ENCODE results near the gene TPH2. TPM values are rescaled to one million over a fixed set of nuclear protein-coding genes. Genes with fewer than 3 reads are reported as not detected.

Gene TPH2
- total and polyA plus RNA-seq, 9 of the 15 experiments (the other 6 are each of a cell fraction or from before 2014, with no cell fraction given): 0.06 to 0.28 (median 0.14) TPM; not detected in 4

GRCh38 chr12:72031066-72031465, 92.4 kb downstream of the TPH2 start (continued):
- no peak for TF ChIP-seq ZNF431 (CRISPR knock-in tag; IDR thresholded peaks at IDR 0.05)
- 0 out of 4 replicates have a peak, but pooled peaks of 1 of the 2 experiments have one; percentile 23 for TF ChIP-seq MNT (conservative IDR thresholded peaks at IDR 0.05)
- TF ChIP-seq CREM (IDR thresholded peaks at IDR 0.05; ENCODE audit: low read depth): peak; percentile 62
- peak; percentile 59; the same call in 1 of the 2 replicates for TF ChIP-seq DPF2 (IDR thresholded peaks at IDR 0.05)
- no peak for TF ChIP-seq CBX1 (IDR thresholded peaks at IDR 0.05; ENCODE audit: low read depth)
- TF ChIP-seq TFE3 (CRISPR knock-in tag; IDR thresholded peaks at IDR 0.05): no peak
- no peak for TF ChIP-seq MYNN (IDR thresholded peaks at IDR 0.05)
- no peak for TF ChIP-seq MYNN (CRISPR knock-in tag; IDR thresholded peaks at IDR 0.05)
- TF ChIP-seq ZNF449 (CRISPR knock-in tag; IDR thresholded peaks at IDR 0.05): no peak
- peak; percentile 50; the same call in 1 of the 2 replicates for TF ChIP-seq ATF7 (IDR thresholded peaks at IDR 0.05)
- TF ChIP-seq JUND (IDR thresholded peaks at IDR 0.05; ENCODE audit: borderline replicate concordance, low read depth, low read length): 0 out of 2 replicates have a peak, but pooled peaks have one; percentile 4
- peak; percentile 65; the same call in 1 of the 3 replicates for TF ChIP-seq JUND (tag; IDR thresholded peaks at IDR 0.05; ENCODE audit: borderline replicate concordance, low read depth, low read length)
- peak; percentile 38 for TF ChIP-seq MEIS2 (IDR thresholded peaks at IDR 0.05; ENCODE audit: partially characterized antibody)
- TF ChIP-seq ZNF316 (IDR thresholded peaks at IDR 0.05): peak; percentile 52; the same call in 1 of the 2 replicates
- peak; percentile 51; the same call in 1 of the 2 replicates for TF ChIP-seq LEF1 (IDR thresholded peaks at IDR 0.05)
- peak; percentile 41; the same call in 1 of the 2 replicates for TF ChIP-seq SMARCA4 (IDR thresholded peaks at IDR 0.05)
- peak; percentile 2; the same call in 1 of the 2 replicates for TF ChIP-seq MAFF (IDR thresholded peaks at IDR 0.05; ENCODE audit: low read length)
- peak; percentile 42 for TF ChIP-seq CBFA2T2 (conservative IDR thresholded peaks at IDR 0.05)
- TF ChIP-seq CTBP1 (IDR thresholded peaks at IDR 0.05; ENCODE audit: borderline replicate concordance): 0 out of 2 replicates have a peak, but pooled peaks have one; percentile 18
- TF ChIP-seq PHF21A (IDR thresholded peaks at IDR 0.05; ENCODE audit: borderline replicate concordance, low read depth): no peak
- no peak for TF ChIP-seq NR2C2 (CRISPR knock-in tag; IDR thresholded peaks at IDR 0.05)
- peak; percentile 71 for TF ChIP-seq NR2C2 (tag; IDR thresholded peaks at IDR 0.05)
- TF ChIP-seq NR2C1 (IDR thresholded peaks at IDR 0.05): 0 out of 2 replicates have a peak, but pooled peaks have one; percentile 15
- TF ChIP-seq NR2C1 (tag; IDR thresholded peaks at IDR 0.05): no peak
- peak; percentile 29; the same call in 1 of the 2 replicates for TF ChIP-seq GABPA (tag; conservative IDR thresholded peaks at IDR 0.05; ENCODE audit: low read depth)
- TF ChIP-seq TAL1 (IDR thresholded peaks at IDR 0.05): peak; percentile 40; the same call in 1 of the 2 replicates
- TF ChIP-seq CBFA2T3 (IDR thresholded peaks at IDR 0.05): peak; percentile 73
- peak; percentile 58; the same call in 1 of the 2 replicates for TF ChIP-seq NFE2 (IDR thresholded peaks at IDR 0.05; ENCODE audit: low read depth)
- no peak for TF ChIP-seq GABPB2 (CRISPR knock-in tag; conservative IDR thresholded peaks at IDR 0.05)
- TF ChIP-seq TEAD4 (IDR thresholded peaks at IDR 0.05; ENCODE audit: low read length): peak; percentile 83
- no peak for TF ChIP-seq TEAD4 (CRISPR knock-in tag; IDR thresholded peaks at IDR 0.05; ENCODE audit: borderline replicate concordance)

All from K562 (cell line).